ENCODE results near the gene FRG2. TPM values are rescaled to one million over a fixed set of nuclear protein-coding genes. Genes with fewer than 3 reads are reported as not detected.
"Not testable (repeated sequence)": the region's sequence is repeated elsewhere in the genome, so short reads cannot be mapped to it uniquely, and the experiment has no call there.

Gene FRG2
- total RNA-seq, 1 experiment from 2014 or later, result not detected

- DNase-seq (ENCODE audit: low read depth), result no peak
Measured at GRCh38 chr4:190016369-190017289, 10.4 kb downstream of the FRG2 start.

GRCh38 chr4:190015538-190016368 lies 11.3 kb downstream of the FRG2 start:
- DNase-seq (ENCODE audit: low read depth), result no peak

- no peak for DNase-seq (ENCODE audit: low read depth)
Measured at GRCh38 chr4:190014771-190015537, 12.1 kb downstream of the FRG2 start.

- not testable (repeated sequence) for DNase-seq (ENCODE audit: low read depth)
Measured at GRCh38 chr4:189989941-189990340, 37.1 kb downstream of the FRG2 start.

- DNase-seq (ENCODE audit: low read depth), result no peak
Measured at GRCh38 chr4:189988877-189989431, 38.1 kb downstream of the FRG2 start.

- not testable (repeated sequence) for DNase-seq (ENCODE audit: low read depth)
Measured at GRCh38 chr4:189985651-189986243, 41.3 kb downstream of the FRG2 start.

- DNase-seq (ENCODE audit: low read depth), result not testable (repeated sequence)
Measured at GRCh38 chr4:189984661-189985060, 42.4 kb downstream of the FRG2 start.

- DNase-seq (ENCODE audit: low read depth), result not testable (repeated sequence)
Measured at GRCh38 chr4:189983916-189984526, 43.0 kb downstream of the FRG2 start.

- DNase-seq (ENCODE audit: low read depth), result no peak
Measured at GRCh38 chr4:189981970-189982369, 45.1 kb downstream of the FRG2 start.

GRCh38 chr4:189980292-189980691 lies 46.8 kb downstream of the FRG2 start:
- not testable (repeated sequence) for DNase-seq (ENCODE audit: low read depth)

- no peak for DNase-seq (ENCODE audit: low read depth)
Measured at GRCh38 chr4:189979196-189980047, 47.6 kb downstream of the FRG2 start.

Other genes with a start within 250 kb of the FRG2 start
- gene FRG1, start 86.4 kb downstream of the FRG2 start, total RNA-seq (2014; rRNA removed), result 47.4 and 57.1 TPM in 2 replicates
- gene DBET, start 37.2 kb upstream of the FRG2 start, total RNA-seq (2014; rRNA removed), result not detected in 2 replicates
- not detected in 2 replicates for gene DUX4, start 146.5 kb upstream of the FRG2 start, total RNA-seq (2014; rRNA removed)

All from LHCN-M2 (cell line).